Stimulated activated CD4-positive, alpha-beta T cell treated with anti-CD3 and anti-CD28 coated beads, Interleukin-2, amount 100 ng/mL, for 48 hours (primary cell): ENCODE results near the gene MDGA2.
"Not testable (repeated sequence)": the region's sequence is repeated elsewhere in the genome, so short reads cannot be mapped to it uniquely, and the experiment has no call there.

Experiments
- DNase-seq, 2 donors: peaks; one replicate each; pipeline ENCODE4 v3.0.0-alpha.2; 2020

Gene MDGA2

GRCh38 chr14:47302121-47302520 is 373.3 kb downstream of the MDGA2 start:
- no peak for DNase-seq

GRCh38 chr14:47300796-47301195 is 374.6 kb downstream of the MDGA2 start:
- DNase-seq: no peak

- no peak for DNase-seq
Measured at GRCh38 chr14:47297374-47297773, 378.0 kb downstream of the MDGA2 start.

GRCh38 chr14:47284283-47284682 is 391.1 kb downstream of the MDGA2 start:
- DNase-seq: no peak

- not testable (repeated sequence) for DNase-seq
Measured at GRCh38 chr14:47281761-47282160, 393.6 kb downstream of the MDGA2 start.

- peak; percentile 24 to 34 for DNase-seq
Measured at GRCh38 chr14:47278233-47278842, 397.1 kb downstream of the MDGA2 start.

GRCh38 chr14:47277703-47278102 is 397.7 kb downstream of the MDGA2 start:
- DNase-seq: no peak

- DNase-seq: no peak
Measured at GRCh38 chr14:47276931-47277330, 398.5 kb downstream of the MDGA2 start.

- DNase-seq: no peak
Measured at GRCh38 chr14:47273939-47274338, 401.5 kb downstream of the MDGA2 start.

GRCh38 chr14:47270715-47271114 is 404.7 kb downstream of the MDGA2 start:
- no peak for DNase-seq

GRCh38 chr14:47269756-47270492 is 405.5 kb downstream of the MDGA2 start:
- no peak for DNase-seq

GRCh38 chr14:47264842-47265241 is 410.6 kb downstream of the MDGA2 start:
- DNase-seq: no peak

GRCh38 chr14:47262801-47263200 is 412.6 kb downstream of the MDGA2 start:
- no peak for DNase-seq

- DNase-seq: no peak
Measured at GRCh38 chr14:47261350-47261749, 414.1 kb downstream of the MDGA2 start.

GRCh38 chr14:47259796-47260195 is 415.6 kb downstream of the MDGA2 start:
- DNase-seq: no peak

- no peak for DNase-seq
Measured at GRCh38 chr14:47257013-47257412, 418.4 kb downstream of the MDGA2 start.

GRCh38 chr14:47252802-47253201 is 422.6 kb downstream of the MDGA2 start:
- no peak for DNase-seq

- no peak for DNase-seq
Measured at GRCh38 chr14:47246367-47246766, 429.0 kb downstream of the MDGA2 start.

- not testable (repeated sequence) for DNase-seq
Measured at GRCh38 chr14:47242579-47242978, 432.8 kb downstream of the MDGA2 start.

- DNase-seq: no peak
Measured at GRCh38 chr14:47240748-47241437, 434.5 kb downstream of the MDGA2 start.

GRCh38 chr14:47235619-47236018 is 439.8 kb downstream of the MDGA2 start:
- DNase-seq: no peak

- no peak for DNase-seq
Measured at GRCh38 chr14:47226877-47227520, 448.4 kb downstream of the MDGA2 start.

- no peak for DNase-seq
Measured at GRCh38 chr14:47223656-47224055, 451.7 kb downstream of the MDGA2 start.

GRCh38 chr14:47220096-47220495 is 455.3 kb downstream of the MDGA2 start:
- no peak for DNase-seq
